Suppressor macrophage (primary cell): Measurements from ENCODE around the gene GALNT8.

Experiments
- DNase-seq, 4 experiments: peaks; one replicate each; pipeline ENCODE4 v3.0.0-alpha.2; 2020 to 2022

The GALNT8 gene

DNA sequence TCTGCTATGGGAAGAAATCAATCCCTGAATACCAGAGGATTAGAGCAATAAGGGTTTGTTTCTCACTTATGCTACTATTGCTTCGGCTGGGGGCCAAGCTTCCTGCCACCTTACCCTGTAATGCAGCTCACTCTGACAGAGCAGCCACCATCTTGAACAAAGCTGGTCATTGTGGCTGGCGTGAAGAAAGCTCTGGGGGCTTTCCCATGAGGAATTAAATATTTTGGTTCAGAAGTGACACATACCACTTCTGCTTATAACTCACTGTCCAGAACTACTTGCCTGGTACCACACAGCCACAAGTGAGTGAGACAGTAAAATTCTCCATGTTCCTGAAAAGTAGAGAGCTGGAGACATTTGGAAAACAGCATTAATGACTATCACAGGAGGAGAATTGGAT is 82.6 kb downstream of the GALNT8 start:
- DNase-seq = peak in 1 of 4 experiments; percentile 4

GRCh38 chr12:4806439-4807115 is 86.4 kb downstream of the GALNT8 start:
- no peak for DNase-seq

DNA sequence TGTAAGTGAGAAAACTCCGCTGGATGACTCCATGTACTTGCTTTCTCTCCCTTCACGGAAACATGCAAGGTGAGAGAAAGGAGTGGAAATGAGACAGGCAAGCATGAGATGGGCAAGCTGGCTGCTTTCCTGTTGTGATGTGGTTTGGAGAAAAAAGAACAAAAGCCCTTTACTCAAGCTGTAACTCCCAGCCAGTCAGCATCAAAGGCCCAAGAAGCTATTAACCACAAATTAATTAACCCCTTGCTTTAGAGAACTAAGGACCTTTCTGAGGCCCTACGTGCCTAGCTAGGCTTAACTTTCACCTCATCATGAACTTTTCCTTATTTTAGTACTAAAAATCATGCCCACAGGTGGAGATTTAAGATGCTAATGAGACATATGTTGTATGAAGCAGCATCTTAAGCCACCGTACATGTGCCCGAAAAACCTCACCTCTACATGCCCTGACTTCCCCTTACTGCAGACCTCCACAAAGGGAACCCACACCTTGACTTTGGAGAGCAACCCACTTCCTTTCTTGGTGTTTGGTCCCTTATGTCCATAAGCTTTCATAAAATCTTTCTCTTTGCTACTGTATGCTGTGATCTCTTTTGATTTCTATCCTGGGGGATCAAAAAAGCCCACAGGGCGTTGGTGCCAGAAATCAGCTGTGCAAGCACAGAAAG is 87.0 kb downstream of the GALNT8 start:
- no peak for DNase-seq

- DNase-seq = no peak
Measured at GRCh38 chr12:4807813-4808212, 87.6 kb downstream of the GALNT8 start.

DNA sequence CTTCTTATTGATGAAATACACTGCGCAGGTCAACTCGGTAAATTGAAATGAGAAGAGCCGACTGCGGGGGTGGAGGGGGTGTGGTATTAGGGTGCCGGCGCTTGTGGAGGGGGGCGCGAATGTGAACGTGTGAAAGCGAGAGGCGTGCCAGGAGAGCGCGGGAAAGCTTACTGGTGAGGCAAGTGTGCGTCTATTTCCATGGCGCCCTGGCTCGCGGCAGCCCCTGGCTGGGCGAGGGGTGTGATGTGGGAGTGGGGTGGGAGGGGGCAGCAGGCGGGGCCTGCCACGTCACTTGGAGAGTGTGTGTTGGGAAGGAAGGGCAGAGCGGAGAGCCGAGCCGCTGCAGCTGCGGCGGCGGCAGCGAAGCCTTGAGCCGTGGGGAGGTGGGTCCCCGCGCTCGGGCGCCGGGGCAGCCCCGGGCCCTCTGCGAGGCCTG is 88.8 kb downstream of the GALNT8 start:
- no peak for DNase-seq

DNA sequence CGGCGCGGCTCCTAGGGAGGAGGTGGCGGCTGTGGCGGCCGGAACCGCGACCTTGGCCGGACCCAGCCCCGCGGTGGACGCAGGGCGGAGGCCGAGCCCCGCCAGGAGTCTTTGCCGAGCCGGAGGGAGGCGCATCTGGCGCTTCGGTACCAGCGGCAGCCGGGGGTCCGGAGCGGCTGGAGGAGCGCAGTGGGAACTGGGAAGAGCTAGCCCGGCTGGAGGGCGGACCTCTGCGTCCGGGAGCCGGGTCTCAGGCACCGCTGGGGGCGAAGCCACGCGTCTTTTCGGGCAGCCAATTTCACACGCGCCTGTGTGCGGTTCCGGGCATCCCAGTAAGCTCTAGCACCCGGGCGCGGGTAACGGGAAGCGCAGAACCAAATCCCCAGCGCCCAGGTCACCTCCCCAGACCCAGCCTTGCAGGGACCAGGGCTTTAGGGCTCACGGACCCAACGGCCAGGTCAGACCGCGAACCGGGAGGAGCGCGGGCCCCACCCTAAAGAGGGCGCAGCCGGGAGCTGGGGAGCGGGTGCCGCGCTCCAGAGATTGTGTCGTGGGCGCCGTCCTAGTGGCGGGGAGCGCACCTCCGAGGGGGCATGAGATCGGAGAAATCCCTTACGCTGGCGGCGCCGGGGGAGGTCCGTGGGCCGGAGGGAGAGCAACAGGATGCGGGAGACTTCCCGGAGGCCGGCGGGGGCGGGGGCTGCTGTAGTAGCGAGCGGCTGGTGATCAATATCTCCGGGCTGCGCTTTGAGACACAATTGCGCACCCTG is 89.4 kb downstream of the GALNT8 start:
- DNase-seq = no peak

DNA sequence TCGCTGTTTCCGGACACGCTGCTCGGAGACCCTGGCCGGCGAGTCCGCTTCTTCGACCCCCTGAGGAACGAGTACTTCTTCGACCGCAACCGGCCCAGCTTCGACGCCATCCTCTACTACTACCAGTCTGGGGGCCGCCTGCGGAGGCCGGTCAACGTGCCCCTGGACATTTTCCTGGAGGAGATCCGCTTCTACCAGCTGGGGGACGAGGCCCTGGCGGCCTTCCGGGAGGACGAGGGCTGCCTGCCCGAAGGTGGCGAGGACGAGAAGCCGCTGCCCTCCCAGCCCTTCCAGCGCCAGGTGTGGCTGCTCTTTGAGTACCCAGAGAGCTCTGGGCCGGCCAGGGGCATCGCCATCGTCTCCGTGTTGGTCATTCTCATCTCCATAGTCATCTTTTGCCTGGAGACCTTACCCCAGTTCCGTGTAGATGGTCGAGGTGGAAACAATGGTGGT is 90.0 kb downstream of the GALNT8 start:
- DNase-seq = no peak

DNA sequence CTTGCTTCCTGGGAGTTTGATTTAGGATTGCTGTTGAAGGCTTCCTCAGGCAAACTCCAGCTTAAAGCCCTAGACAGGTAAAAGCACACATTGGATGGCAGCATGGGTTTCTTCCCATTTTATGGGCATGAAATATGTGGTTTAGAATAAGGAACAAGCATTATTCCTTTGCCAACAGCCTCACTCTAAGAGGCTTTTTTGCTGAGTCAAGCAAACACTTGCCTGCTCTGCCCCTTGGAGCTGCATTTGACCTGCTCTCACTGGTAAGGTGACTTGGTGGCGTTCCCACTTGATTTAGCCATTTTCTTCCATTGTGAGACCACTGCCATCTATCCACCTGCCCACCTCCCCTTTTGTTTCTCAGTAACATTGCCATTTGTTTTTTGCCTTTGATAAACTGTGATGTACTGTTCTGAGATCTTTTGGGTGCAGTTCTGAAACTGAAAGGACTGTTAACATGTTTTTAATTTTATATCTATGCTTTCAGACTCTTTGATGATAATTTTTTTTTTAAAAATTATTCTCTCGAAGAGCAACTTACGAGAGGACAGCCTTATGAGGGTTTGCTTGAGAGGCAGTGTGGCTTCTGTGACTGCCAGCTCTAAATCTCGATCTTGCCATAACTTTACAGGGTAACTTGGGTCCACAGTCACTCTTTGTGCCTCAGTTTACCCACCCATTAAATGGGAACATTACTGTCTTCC is 92.6 kb downstream of the GALNT8 start:
- no peak for DNase-seq

- no peak for DNase-seq
Measured at GRCh38 chr12:4813741-4814140, 93.5 kb downstream of the GALNT8 start.

GRCh38 chr12:4814485-4814884 is 94.3 kb downstream of the GALNT8 start:
- no peak for DNase-seq

DNA sequence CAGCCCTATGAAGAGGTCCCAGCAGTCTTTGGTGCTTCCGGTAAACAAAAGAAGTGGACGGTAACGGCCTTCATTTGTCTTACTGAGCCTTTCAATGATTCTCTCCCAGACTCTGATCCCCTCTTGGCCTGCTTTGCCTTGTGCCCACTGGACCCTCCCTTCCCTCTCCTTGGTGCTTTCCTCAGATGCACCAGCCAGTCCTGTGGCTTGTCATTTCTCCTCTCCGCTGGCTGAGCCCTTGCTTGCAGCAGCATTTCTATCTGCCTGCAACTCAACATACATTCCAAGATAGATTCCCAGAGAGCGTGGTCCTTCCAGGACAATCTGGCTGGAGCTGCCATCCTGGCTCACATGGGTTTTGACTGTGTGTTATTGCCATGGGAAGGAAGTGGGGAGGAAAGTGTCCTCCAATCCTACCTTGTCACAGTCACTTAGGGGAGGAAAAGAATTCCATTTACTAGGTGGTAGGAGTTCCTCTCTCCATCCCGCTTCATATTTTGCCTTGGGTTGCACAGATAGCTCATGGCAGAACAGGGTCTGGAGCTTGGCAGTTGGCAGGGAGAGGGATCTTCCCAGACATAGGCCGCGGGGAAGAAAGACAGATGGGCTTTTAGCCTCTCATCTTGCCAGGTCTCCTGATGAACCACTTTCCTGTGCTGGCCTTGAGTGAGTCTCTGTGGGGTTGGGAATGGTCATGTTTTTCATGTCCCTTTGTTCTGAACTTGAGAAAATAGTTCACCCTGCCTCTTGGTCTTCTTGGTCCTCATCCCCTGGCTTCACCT is 96.7 kb downstream of the GALNT8 start:
- no peak for DNase-seq

- DNase-seq = no peak
Measured at GRCh38 chr12:4817880-4818279, 97.7 kb downstream of the GALNT8 start.

DNA sequence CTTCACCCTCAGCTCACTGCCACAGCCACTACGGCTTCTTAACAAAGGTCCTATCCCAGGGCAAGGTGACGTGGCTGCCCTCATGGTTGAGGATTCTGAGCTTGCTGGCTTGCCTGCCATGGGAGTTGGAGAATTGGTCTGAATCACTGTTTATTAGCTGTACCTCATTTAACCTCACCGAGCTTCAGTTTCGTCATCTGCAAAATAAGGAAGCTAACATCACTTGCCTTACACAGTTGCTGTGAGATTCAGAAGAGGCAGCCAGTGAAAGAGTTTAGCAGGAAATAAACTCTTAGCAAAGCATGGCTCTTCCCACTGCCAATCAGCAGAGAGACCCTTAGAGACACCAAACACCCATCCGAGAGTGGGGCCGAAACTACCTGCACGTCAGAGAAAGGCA is 99.5 kb downstream of the GALNT8 start:
- peak; percentile 73 to 87 (median 80) for DNase-seq

DNA sequence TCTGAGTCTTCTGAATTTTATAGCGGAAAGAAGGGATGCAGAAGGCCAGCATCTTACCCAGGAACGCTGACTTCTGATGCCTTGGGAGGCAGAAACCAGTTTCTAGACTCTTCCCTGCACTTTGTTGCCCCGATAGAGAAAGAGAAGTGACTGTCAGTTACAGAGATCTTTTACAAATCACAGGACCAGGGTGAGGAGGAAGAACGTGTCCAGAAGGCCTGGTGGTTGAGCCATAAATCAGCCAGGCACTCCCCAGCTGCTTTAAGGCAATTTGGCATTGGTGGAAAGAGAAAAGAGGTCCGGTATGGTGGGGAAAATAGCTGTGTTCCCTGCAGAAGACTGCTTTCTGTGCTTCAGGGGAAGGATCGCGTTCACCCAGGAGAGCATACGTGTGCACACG is 100.8 kb downstream of the GALNT8 start:
- DNase-seq = peak; percentile 6 to 56 (median 38)
